NCI-H1694 (cell line): ENCODE results near the gene ASB8.

ENCODE experiments used
- DNase-seq: peaks from one replicate; lab custom pipeline; 2025; lab: John Stamatoyannopoulos, UW

The ASB8 gene, protein sequence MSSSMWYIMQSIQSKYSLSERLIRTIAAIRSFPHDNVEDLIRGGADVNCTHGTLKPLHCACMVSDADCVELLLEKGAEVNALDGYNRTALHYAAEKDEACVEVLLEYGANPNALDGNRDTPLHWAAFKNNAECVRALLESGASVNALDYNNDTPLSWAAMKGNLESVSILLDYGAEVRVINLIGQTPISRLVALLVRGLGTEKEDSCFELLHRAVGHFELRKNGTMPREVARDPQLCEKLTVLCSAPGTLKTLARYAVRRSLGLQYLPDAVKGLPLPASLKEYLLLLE

DNA sequence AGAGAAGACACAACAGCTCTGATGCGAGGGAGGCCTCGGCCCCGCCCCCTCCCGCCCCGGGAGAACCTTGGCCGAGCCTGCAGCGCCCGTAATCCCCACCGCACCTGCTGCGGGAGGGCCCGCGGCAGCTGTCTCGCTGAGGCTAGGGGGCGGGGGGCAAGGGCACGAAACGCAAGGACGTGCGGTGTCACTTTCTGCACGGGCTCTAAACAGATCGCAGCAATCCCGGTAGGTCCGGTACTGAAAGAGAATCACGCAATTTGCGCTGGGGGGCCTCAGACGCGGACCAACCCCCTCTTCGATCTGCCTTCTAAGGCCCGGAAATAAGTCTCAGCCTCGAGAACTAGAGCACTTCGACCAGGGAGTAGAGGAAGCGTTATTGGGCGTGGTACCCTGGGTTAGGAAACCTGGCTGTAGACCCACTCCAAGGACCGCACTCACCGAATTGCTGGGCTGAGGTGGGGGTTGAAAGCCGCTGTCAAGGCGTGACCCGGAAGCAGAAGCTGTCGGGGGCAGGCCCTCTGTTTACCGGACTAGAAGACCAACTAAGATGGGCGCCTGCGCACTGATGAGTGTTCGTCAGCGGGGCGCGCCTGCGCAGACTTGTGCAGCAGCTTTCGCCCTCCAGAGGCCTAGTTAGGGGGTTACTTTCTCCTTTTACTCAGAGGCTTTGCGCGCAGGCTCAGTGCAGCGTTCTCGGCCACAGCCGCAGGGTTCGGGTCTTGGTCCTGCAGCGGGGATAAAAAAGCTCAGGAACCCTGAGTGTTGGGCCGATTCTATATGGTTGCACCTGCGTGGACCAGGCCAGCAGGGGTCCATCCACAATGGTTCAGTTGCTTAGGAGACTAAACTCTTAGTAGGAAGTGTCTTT lies at the start of gene ASB8:
Gene ASB8, minus strand, starts transcription at position 498 of the 871 bp plus-strand sequence. CDS start 4,019 bp downstream, outside the sequence.
- DNase-seq, result peak; percentile 97

DNA sequence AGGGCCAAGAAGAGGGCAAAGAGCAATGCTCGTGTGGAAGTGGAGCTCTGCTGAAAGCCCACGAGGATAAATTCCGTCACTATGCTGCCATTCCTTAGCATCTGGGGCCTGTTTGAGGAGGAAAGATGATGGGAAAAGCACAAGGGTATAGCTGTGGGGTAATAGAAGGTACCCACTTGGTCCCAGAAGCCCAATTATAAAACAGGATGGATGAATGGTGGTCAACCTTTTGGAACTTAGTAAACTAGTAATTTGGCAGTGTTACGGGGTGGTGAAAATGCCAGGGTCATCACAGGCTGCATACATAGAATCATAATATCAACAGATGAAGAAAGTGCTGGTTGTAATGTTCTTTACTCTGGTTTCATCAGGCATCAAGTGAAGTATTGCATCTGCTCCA lies 45.9 kb upstream of the ASB8 start, which contains the start of gene OR10AD1:
Gene OR10AD1, minus strand, starts transcription at position 101 of the 400 bp plus-strand sequence. Its CDS starts 0 bp downstream, at position 101.
- no peak for DNase-seq

DNA sequence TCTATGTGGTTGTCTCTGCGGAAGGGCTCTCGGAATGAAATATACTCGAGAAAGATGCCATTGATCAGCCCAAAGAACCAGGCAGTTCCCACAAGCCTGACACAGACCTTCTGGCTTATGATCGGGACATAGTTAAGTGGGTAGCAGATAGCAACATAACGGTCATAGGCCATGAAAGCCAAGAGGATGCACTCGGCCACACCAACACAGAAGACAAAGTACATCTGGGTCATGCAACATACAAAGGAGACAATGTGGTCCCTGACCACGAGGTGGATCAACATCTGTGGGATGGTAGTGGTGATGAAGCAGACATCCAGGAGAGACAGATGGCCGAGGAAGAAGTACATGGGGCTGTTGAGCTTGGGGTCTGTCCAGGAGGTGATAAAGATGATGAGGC lies 45.5 kb upstream of the ASB8 start:
- DNase-seq, result no peak

DNA sequence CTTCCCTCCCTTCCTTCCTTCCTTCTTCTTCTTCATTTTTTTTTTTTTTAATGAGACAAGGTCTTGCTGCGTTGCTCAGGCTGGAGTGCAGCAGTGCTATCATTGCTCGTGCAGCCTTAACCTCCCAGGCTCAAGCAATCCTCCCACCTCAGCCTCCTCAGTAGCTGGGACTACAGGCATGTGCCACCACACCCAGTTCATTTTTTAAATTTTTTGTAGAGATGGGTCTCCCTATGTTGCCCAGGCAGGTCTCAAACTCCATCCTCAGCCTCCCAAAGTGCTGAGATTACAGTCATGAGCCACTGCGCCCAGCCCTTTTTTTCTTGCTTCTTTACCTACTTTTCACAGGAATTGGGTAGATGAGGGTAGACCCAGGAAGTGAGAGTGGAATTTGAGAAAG lies 44.2 kb upstream of the ASB8 start:
- DNase-seq, result no peak

DNA sequence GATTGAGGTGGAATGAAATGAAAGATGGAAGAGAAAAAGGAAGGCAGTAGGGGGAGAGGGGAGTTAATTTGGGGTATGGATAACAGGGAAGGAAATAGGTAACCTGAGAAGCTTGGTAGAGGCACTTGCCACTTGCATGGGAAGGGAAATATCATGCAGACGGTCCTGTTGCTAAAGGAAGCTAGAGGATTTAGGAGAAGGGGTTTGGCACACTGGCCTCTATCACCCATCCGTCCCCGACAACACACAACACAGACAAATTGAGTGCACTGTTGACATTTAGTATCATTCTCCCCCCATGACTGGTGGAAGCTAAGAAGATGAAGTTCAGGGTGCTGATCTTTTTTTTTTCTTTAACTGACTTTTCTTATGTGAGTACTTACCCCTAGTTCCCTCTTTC lies 43.8 kb upstream of the ASB8 start:
- no peak for DNase-seq

DNA sequence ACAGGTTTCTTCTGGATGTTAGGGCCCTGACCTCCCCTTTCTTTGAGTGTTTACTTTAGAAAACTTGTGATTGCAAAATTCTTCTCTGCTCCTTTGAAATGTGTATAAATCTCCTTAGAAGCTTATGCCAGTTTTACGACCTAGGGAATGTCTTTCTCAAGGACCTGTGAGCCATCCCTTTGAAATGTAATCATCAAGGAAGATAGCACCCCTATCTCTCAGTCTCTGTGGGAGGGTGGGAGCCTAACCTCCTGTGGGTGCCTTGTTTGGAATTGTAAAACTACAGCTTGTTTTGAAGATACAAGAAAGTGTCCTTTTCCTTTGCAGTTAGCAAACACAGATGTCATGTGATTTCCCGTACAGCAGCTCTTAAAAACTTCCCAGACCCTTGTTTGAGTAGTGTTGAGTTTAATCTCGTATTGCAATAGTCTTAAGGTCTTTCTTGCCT lies 42.5 kb upstream of the ASB8 start:
- DNase-seq, result no peak

DNA sequence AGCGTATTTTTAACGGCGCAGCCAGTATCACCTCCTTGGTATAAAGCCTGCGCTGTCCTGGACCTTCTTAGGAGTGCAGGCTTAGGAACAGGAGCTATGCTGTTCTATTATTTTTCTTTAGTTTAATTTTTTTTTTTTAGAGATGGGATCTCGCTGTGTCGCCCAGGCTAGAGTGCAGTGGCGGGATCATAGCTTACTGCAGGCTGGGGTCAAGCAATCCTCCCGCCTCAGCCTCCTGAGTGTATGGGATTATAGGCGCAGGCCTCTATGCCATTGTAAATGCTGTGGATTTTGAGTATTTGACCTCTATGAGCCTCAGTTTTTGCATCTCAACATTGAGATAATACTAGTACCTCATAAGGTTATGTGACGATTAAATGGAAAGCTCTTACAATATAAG lies 41.7 kb upstream of the ASB8 start:
- DNase-seq, result no peak

DNA sequence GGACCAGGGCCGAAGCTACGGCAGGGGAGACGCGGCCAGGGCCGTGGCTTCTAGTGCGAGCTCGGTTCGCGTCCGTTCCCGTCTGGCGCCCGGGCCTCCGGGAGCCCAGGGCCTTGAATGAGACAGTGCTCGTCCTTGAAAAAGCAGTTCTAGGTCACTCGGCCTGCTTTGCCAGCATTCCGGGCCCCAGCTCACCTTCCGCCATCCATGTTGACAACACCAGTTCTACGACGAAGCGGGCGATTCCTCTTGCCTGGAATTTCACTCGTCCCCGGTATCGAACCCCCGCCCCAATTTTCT lies 41.3 kb upstream of the ASB8 start:
- no peak for DNase-seq

DNA sequence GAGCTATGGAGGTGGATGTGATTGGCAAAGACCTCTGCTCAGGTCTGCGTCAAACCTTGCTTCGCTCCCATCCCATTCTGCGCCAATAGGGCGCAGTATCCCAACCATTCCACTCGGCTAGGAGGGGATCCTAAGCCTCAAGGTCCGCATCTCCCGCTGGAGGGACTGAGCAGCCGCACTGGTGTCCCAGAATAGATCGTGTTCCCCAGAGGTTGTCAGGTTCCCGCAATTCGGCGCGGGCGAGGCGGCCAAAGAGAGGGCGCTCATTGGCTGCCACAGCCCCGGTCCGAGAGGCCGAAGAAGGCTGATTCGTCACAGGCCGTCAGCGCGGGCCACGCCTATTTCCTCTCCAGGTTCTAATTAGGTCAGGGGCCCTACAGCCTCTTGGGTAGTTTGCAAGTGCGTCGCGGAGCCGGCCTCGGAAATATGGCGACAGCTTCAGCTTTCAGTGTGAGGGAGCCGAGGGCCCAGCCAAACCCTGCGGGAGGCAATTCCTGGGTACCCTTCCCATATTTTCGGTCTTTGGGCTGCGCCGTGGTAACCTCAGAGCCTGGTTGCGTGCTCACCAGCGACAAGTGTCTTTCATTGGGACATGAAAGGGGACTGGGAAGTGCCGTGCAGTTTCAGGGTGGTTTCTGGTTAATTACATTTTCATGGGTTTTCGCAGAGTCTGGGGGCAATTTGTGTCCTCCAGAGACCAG lies 40.8 kb upstream of the ASB8 start:
- no peak for DNase-seq

DNA sequence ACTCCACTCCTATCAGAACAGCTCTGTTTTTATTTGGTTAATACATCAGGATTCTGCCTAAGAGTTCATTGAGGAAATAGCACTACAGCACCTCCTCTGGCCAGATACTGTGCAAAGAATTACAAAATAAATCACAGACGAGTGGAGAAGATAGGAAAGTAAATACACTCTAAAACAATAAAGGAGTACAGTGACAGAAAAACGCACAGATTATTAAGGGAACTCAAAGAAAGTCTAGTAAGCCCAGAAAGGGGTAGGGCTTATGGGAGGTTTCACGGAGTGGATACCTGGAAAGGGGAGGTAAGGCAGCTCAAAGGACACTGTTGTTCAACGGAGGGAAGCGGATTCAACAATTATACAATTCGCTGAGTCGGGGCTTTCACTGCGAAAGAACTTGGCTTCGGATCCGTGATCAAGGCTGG lies 40.2 kb upstream of the ASB8 start:
- no peak for DNase-seq

DNA sequence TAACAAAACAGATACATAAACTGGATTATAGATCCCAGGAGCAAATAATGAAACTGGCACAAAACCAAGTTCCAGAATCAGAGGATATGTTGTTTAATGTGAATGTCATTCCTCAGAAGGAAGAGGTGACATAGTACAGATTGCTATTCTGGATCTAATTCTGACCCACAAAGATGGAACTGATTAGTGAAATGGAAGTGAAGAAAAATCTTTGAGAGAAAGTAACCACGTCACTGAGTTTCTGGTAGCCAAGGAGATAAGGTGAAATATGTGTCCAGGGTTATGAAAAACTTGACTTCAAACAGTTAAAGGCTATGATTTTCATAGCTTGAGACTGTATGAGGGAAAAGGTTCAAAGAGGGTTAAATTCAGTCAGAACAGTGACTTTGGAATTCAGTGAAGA lies 37.5 kb upstream of the ASB8 start:
- no peak for DNase-seq

DNA sequence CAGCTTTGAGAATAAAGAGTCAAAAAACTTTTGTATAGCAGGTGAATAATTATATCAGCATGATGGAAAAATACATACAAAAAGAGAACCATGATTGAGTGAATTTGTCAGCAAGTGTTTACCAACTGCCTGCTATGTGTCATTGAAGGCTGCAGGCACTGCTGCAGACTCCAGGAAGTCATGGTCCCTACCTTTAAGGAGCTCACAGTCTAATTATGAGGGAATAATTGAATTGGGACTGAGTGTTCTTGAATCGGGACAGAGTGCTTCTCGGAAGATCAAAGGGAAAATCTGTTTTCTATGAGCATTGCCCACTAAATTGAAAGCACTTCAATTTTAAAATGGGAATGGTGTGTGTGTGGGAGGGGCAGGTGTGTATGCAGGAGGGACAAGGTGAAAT lies 36.3 kb upstream of the ASB8 start:
- no peak for DNase-seq

DNA sequence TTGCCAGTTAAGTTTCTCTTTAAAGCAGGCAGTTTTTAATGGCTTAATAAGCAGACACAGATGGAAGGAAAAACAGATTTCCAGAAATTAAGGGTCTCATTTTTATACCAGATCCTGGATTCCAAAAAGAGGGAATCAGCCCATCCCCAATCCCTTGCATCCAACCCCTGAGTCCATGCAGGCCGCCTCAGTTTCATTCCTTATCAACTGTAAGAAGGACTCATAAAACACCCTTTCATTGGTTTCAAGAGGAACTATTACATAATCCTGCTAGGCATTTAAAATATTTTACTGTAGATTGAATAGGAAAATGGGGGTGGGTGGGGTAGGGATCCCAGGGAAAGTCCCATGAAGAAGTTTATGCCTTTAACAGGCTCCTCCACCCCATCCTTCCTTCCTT lies 35.5 kb upstream of the ASB8 start:
- DNase-seq, result no peak

DNA sequence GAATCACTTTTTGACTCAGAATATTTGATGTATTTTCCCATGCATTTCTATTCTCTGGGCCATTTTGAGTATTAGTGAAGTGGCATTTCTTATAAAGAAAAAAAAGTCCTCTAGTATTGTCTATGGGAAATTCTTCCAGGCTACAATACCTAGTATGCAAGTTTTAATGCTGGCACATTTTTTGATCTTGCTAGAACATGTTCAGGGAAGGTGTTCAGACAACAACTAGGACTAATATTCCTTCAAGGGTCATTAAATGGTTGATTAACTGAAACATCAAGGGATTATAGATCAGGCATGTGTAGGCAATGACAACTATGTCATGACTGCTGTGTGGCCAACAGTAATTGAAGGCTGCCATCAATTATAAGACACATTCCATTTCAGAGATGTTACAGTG lies 33.8 kb upstream of the ASB8 start:
- DNase-seq, result no peak

DNA sequence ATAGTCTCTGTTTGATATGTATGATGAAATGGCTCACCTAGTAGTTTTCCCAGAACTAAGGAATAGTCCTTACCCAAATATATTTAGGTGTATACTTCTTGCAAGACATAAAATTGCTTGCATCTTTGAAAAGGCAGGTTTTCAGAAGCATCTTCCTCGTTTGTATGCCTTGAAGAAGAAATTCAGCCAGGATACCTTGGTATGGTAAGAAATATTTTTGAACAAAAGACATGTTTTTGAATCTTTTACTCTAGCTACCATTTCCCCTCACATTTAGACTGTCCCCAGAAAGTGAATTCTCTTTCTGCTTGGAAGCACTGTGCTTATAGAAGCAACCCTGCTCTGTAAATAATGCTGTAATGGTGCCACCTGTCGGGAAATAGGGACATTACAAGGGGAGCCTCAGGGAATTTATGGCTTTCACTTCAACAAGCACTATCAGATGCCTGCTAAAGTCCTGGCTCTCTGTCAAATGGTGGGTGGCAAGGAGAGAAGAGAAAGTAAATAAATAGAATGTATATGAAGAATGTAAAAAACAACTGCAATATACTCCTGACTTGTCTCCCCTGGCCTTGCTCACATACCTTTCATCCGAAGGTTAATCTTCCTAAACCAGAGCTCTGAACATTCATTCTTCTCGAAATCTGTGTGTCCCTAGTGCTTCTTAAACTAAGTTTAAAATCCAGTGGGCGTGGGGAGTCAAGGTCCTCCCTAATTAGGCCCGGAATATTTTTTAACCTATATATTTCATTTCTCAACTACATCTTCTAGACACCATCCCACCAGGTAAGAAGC lies 32.2 kb upstream of the ASB8 start:
- peak; percentile 68 for DNase-seq

DNA sequence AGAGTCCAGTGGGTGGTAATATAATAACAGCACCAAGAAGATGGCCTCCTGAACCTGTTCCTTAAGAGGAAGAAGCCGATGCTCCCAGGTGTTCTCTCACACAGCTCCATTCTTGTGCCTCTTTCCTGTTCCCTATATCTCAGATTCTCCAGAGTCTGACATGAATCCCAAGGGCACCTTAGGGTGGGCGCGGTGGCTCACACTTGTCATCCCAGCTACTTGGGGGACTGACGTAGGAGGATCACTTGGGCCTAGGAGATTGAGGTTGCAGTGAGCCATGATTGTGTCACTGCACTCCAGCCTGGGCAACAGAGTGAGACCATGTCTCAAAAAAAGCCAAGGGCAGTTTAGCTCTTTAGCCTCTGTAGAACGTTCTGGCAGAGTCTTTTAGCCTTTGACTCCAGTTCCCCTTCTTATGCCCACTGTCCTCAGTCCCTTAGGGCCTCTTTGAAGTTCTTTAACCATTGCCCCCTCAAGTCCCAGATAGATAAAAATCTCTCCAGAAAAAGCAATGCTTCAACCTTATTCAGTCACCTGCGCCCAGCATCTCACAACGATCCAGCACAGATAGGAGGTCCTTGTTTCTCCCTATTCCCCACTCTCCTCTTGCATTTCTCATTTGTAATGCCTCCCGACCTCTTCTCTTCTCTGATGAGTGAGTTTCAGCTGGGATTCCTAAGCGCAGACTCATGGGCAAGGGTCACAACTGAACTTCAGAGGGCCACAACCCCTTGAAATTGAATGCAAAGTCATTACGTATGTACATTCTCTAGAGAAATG lies 30.8 kb upstream of the ASB8 start:
- no peak for DNase-seq

DNA sequence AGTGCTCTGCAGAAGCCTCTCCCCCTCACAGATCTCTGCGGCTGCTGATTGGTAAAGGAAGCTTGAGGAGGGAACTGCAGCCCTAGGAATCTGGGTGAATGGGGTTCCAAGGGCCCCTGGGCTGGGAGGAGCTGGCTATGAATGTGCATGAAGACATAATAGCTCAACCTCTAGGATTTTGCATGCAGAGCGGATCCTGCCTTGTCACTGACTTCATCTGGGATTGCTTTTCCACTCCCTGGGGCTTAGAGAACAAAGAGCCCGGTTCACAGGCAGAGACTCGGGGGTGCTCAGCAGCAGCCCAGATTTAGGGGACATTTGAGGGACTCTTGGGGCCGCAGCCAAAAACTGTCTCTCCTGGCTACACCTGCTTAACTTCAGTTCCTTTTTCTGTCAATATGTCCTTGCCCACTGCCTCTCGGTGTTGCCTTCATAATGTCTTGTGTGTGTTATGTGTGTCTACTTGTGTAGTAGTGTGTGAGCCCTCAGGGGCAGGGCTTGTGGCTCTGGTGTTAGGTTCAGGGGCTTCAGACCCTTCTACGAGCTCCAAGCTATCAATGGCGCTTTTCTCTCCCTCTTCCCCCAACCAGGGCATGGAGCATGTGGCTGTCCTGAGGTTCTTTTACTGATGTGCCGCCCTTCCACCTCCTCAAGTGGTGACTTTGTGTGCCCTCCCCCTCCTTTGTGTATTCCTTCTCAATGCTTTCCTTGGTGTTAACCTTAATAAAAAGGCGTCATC lies 28.0 kb upstream of the ASB8 start:
- no peak for DNase-seq

DNA sequence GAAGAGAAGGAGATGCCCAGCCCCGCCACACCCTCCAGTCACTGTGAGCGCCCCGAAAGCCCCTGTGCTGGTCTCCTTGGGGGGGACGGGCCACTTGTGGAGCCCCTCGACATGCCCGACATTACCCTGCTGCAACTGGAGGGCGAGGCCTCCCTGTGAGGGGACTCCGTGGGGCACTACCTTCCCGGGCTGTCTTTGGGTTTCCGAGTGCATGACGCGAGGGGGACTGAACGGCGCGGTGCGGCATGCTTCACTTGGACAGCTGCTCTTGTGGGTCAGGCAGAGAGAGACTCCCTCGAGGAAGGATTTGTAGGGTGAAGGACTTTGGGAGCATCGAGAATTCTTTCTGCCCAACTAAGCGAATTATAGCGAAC lies 27.2 kb upstream of the ASB8 start:
- DNase-seq, result no peak

DNA sequence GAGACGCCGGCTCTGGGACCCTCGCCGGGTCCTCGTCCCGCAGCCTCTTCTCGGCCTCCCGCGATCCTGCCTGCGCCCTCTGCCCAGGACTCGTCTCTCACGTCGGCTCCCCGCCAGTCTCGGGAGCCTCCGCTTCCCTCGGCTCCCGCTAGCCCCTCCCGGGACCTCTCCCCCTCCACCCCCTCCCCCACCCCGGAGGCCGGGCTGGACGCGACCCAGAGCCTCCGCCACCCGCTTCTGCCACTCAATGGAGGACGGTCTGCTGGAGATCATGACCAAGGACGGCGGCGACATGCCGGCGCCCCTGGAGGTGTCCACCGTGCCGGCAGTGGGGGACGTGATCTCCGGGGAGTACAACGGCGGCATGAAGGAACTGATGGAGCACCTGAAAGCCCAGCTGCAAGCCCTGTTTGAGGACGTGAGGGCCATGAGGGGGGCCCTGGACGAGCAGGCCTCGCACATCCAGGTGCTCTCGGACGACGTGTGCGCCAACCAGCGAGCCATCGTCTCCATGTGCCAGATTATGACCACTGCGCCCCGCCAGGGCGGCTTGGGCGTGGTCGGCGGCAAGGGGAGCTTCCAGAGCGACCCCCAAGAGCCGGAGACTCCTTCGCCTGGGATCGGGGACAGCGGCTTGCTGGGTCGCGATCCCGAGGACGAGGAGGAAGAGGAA lies 26.7 kb upstream of the ASB8 start:
- DNase-seq, result no peak
